HCT116 (cell line): ENCODE results near the gene GRB10.

ENCODE experiments used
- ATF3 ChIP-seq: IDR thresholded peaks from 2 replicates; pipeline ENCODE4 v1.6.1; 2012
- CTCF ChIP-seq, 3 experiments: fragments of 200-600 bp in 1 of 3; sonication (generic) in 1 of 3; IDR thresholded peaks in 2 of 3; conservative IDR thresholded peaks in 1 of 3; 2 replicates each; pipeline ENCODE4 v1.5.1; 2012 to 2017; ENCODE audit warnings: low read depth in 2 of 3, low read length in 2 of 3, antibody characterized with exemption in 1 of 3, borderline replicate concordance in 1 of 3, control low read depth in 1 of 3, mild to moderate bottlenecking in 1 of 3, mixed read lengths in 1 of 3, mixed run types in 1 of 3, moderate library complexity in 1 of 3; ENCODE audit not compliant: insufficient read depth in 1 of 3
- EZH2 ChIP-seq: fragments of 200-600 bp; sonication (generic); IDR thresholded peaks from 2 replicates; pipeline ENCODE4 v1.6.1; 2017; ENCODE audit warnings: antibody characterized with exemption, mixed run types
- EZH2phosphoT487 ChIP-seq: fragments of 200-600 bp; IDR thresholded peaks from 2 replicates; pipeline ENCODE4 v1.6.1; 2018; ENCODE audit warnings: antibody characterized with exemption, borderline replicate concordance
- MAX ChIP-seq: IDR thresholded peaks from 2 replicates; pipeline ENCODE4 v1.6.1; 2012
- TCF7L2 ChIP-seq: IDR thresholded peaks from 2 replicates; pipeline ENCODE4 v1.7.0; 2011; ENCODE audit warnings: borderline replicate concordance, inconsistent platforms; ENCODE audit not compliant: insufficient read depth, insufficient read length; ENCODE audit errors: extremely low read depth
- ZBTB33 ChIP-seq: IDR thresholded peaks from 2 replicates; pipeline ENCODE4 v1.6.1; 2011; ENCODE audit warnings: mild to moderate bottlenecking, low read length, moderate library complexity; ENCODE audit not compliant: insufficient replicate concordance; ENCODE audit errors: extremely low read depth

- TF ChIP-seq TCF7L2 (no peak), EZH2 (no peak), ATF3 (no peak), CTCF (IDR thresholded peaks at IDR 0.05 in 2 of 3, conservative IDR thresholded peaks at IDR 0.05 in 1 of 3; ENCODE audit: borderline replicate concordance in 1 of 3, insufficient read depth in 1 of 3, low read depth in 2 of 3, low read length in 2 of 3) (no peak), MAX (no peak), ZBTB33 (no peak), EZH2phosphoT487 (no peak)
Observed at GRCh38 chr7:50554431-50555322, 228.0 kb downstream of the GRB10 start.
